Ovary (tissue), 9 donors: ENCODE results near the gene FAM210A. TPM values are rescaled to one million over a fixed set of nuclear protein-coding genes. Genes with fewer than 3 reads are reported as not detected.

ENCODE experiments used
- DNase-seq, 5 donors: peaks; one replicate each; pipeline ENCODE4 v3.0.0-alpha.2; 2019 to 2020
- H3K27ac ChIP-seq, 2 donors: fragments of 200-600 bp; one replicate each; pipeline versions ENCODE4 v1.5.1 to v1.8.0; 2019 to 2022
- H3K27me3 ChIP-seq: fragments of 200-600 bp; one replicate; pipeline ENCODE4 v1.8.0; 2022
- H3K36me3 ChIP-seq: fragments of 200-600 bp; sonication (generic); one replicate; pipeline ENCODE4 v1.5.1; 2019
- H3K4me1 ChIP-seq: one replicate; pipeline ENCODE4 v1.8.1; 2013; ENCODE audit warnings: mild to moderate bottlenecking, moderate library complexity; ENCODE audit not compliant: insufficient read depth
- H3K4me3 ChIP-seq: fragments of 200-600 bp; sonication (generic); one replicate; pipeline ENCODE4 v1.5.1; 2017
- H3K9me3 ChIP-seq, 2 donors: fragments of 200-600 bp in 1 of 2; sonication (generic) in 1 of 2; one replicate each; pipeline versions ENCODE4 v1.5.1 to v1.8.1; 2013 to 2019; ENCODE audit warnings: mild to moderate bottlenecking in 1 of 2, moderate library complexity in 1 of 2
- EP300 ChIP-seq: sonication (generic); formaldehyde crosslinking; IDR thresholded peaks from one replicate; pipeline ENCODE4 v1.6.1; 2017; ENCODE audit warnings: antibody characterized with exemption
- POLR2A ChIP-seq: fragments of 450-650 bp; IDR thresholded peaks from one replicate; pipeline ENCODE4 v1.6.1; 2017; ENCODE audit warnings: antibody characterized with exemption, mild to moderate bottlenecking, moderate library complexity
- WGBS, 3 donors: extraction: QIAGEN DNeasy Blood & Tissue Kit in 1 of 3; methylation state at CpG; one replicate each; pipeline versions ENCODE4 v1.1.5 to v1.1.7; 2013 to 2017; 5-methylcytosine and 5-hydroxymethylcytosine counted together
- intact Hi-C, 4 donors: fragments of 100-400 bp; cut with DNase I; formaldehyde crosslinking; loops; one replicate each; pipeline versions ENCODE4 v1.11.0 to v1.15.1; 2022 to 2023
- polyA plus RNA-seq, 2 donors: library from polyadenylated mRNA; stranded (reverse); fragments of 200-250 nt in 1 of 2; fragments of 350-450 nt in 1 of 2; fragmentation: Illumina TruSeq in 1 of 2; extraction: RNeasy Lipid Tissue Mini Kit (QIAGEN cat#74804) in 1 of 2; gene quantifications; one replicate each; pipeline ENCODE4 v1.2.3, GENCODE V29; 2013 to 2014
- total RNA-seq, 7 donors: library from RNA; depleted of rRNA in 2 of 7; stranded (reverse); fragments of >200 nt in 2 of 7; fragmentation: NEBNext Ultra II Directional in 3 of 7; extraction: Animal tissue kit (Norgen Biotek cat#: 25700) in 3 of 7; gene quantifications; one replicate each; pipeline versions ENCODE4 v1.1.0 to v1.2.4, GENCODE V29; 2016 to 2023
- TF ChIP-seq, protein P1 (sequence below), 3 donors: fragments of 450-650 bp in 2 of 3; fragments of 200-600 bp in 1 of 3; IDR thresholded peaks; one replicate each; pipeline versions ENCODE4 v1.5.1 to v1.8.0; 2016 to 2022; ENCODE audit warnings: antibody characterized with exemption in 3 of 3, mild to moderate bottlenecking in 1 of 3
- donor health status: DM: no; HTN: no; CAD: no; lungs with moderate emphysema.
- donor health status: DM: no; HTN: no; CAD: no.
- donor health status: Bipolar disorder and iron deficiency.
- donor health status: DM: yes; HTN: yes; CAD: no.
- donor health status: DM: no; HTN: no; CAD: no.
- donor health status: DM: yes; HTN: yes; CAD: no.

Gene FAM210A
- total and polyA plus RNA-seq, 9 donors, result 4.7 to 15.2 (median 12.6) TPM

DNA sequence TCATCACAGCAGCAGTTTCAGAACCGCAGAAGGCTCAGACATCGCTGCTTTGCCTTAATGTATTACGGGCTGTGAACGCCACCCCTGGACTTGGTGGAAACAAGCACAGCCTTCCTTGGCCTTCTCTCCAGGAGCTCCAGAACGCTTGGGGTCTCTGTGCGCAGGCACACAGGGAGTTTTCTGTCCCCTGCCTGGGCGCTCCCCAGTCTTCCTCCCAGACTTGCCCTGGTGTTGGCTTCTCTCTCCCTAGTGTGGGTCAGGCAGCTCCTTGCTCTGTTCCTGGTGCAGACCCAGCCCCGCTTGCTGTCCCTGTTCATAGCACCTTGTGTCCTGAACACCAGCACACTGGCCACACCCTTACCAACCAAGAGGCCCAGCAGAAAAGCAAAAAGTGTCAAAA lies 103.6 kb downstream of the FAM210A start:
- Histone ChIP-seq H3K4me3 (no peak overlapping the region), H3K27ac (no peak overlapping the region), H3K27me3 (no peaks in the 10 kb centered on the region), H3K4me1 (no peaks in the 10 kb centered on the region), H3K9me3 (no peaks in the 10 kb centered on the region), H3K36me3 (no peaks in the 10 kb centered on the region)
- intact Hi-C loops, result no loop called here
- TF ChIP-seq POLR2A (no peak), EP300 (no peak)
- TF ChIP-seq, protein P1, sequence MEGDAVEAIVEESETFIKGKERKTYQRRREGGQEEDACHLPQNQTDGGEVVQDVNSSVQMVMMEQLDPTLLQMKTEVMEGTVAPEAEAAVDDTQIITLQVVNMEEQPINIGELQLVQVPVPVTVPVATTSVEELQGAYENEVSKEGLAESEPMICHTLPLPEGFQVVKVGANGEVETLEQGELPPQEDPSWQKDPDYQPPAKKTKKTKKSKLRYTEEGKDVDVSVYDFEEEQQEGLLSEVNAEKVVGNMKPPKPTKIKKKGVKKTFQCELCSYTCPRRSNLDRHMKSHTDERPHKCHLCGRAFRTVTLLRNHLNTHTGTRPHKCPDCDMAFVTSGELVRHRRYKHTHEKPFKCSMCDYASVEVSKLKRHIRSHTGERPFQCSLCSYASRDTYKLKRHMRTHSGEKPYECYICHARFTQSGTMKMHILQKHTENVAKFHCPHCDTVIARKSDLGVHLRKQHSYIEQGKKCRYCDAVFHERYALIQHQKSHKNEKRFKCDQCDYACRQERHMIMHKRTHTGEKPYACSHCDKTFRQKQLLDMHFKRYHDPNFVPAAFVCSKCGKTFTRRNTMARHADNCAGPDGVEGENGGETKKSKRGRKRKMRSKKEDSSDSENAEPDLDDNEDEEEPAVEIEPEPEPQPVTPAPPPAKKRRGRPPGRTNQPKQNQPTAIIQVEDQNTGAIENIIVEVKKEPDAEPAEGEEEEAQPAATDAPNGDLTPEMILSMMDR (IDR thresholded peaks at IDR 0.05), result no peak
- no peak for DNase-seq
- WGBS, 3 donors, result 91 to 95% (median 92%) methylated on average over 8 of the region's 8 CpGs

DNA sequence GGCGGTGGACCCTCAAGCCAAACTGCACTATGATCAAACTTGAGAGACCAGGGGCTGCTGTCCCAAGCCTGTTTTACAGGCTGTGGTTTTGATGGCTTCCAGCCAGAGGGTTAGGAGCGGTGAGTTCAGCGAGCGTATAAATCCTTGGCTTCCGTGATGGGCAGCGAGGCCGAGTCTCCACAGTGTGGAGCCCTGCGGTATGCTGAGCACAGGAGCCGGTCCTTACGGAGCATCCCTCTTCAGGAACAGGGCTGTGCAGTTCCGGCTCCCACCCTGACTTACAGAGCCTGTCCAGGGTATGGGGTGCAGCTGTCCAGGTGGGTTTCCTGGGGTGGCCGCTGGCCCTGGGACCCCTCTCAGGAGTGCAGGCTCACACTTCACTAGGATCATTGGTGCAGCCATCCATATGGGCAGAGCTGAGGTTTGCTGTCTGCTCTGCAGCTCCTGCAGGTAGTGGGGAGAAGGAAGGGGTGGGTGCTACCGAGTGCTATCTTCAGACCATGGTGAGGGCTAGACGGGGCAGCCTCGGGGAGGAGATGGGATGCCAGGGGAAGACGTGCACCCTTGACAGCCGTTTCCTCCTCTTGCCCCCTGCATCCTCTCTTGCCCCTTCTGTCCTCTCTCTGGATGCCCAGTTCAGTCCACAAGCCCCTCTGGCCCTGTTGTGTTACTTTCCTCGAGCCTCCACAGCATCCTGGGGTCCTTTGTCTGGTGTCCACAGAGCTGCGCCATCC lies 104.3 kb downstream of the FAM210A start:
- TF ChIP-seq, protein P1 (IDR thresholded peaks at IDR 0.05), result no peak
- TF ChIP-seq POLR2A, result no peak
- TF ChIP-seq EP300, result no peak
- Histone ChIP-seq H3K27ac (no peak overlapping the region), H3K36me3 (no peaks in the 10 kb centered on the region), H3K27me3 (no peaks in the 10 kb centered on the region), H3K4me1 (no peaks in the 10 kb centered on the region), H3K4me3 (no peak overlapping the region), H3K9me3 (no peaks in the 10 kb centered on the region)
- 88 to 89% (median 89%) methylated on average over 19 of the region's 19 CpGs for WGBS, 3 donors
- no peak for DNase-seq
- intact Hi-C loops, result no loop called here

DNA sequence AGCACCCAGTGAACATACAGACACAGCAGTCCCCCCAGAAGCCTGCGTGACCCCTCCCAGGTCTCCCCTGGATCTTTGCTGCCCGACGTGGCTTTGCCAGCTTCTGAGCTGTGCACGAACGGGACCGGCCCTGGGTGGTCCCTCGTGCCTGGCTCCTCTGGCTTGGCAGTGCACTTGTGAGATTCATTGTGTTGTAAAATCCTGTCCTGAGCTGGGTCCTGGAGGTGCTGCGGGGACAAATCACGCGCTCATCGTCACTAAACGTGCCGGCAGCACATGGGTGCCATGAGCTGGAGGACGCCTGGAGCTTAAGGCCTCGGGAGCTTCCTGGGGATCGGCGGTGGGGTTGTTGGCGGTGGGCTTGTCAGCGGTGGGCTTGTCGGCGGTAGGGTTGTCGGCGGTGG lies 104.9 kb downstream of the FAM210A start:
- Histone ChIP-seq H3K9me3 (no peaks in the 10 kb centered on the region), H3K4me3 (no peak overlapping the region), H3K27me3 (no peaks in the 10 kb centered on the region), H3K27ac (no peak overlapping the region), H3K36me3 (no peaks in the 10 kb centered on the region), H3K4me1 (no peaks in the 10 kb centered on the region)
- TF ChIP-seq, protein P1 (IDR thresholded peaks at IDR 0.05), result no peak
- TF ChIP-seq EP300 (no peak), POLR2A (no peak)
- WGBS, 3 donors, result 93 to 95% (median 94%) methylated on average over 22 to 23 of the region's 23 CpGs
- intact Hi-C loops, result no loop called here
- DNase-seq, result no peak

DNA sequence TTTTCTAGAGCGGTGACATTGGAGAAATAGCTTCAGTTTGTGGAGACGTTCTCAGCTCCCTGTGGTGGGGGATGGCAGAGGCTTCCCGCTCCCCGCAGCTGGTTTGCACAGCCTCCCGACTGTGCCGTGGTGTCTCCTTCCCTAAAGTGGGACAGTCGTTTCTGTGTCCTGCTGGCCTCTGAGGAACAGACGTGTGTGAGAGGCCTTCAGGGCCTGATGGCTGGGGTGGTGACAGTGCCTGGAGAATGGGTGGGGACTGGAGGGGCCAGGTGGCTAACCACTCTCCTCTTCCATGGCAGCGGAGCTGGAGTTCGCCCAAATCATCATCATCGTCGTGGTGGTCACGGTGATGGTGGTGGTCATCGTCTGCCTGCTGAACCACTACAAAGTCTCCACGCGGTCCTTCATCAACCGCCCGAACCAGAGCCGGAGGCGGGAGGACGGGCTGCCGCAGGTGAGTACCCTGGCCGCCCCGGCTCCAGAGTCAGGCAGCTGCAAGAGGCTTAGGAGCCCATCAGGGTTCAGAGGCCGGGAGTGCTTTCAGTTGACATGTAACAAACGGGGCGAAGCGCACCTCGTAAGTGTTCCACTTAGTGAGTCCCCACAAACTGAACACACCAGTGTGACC lies 105.4 kb downstream of the FAM210A start:
- Histone ChIP-seq H3K27me3 (no peaks in the 10 kb centered on the region), H3K27ac (no peak overlapping the region), H3K4me3 (no peak overlapping the region), H3K36me3 (no peaks in the 10 kb centered on the region), H3K9me3 (no peaks in the 10 kb centered on the region), H3K4me1 (no peaks in the 10 kb centered on the region)
- intact Hi-C loops, result no loop called here
- DNase-seq, result no peak
- TF ChIP-seq POLR2A, result no peak
- TF ChIP-seq, protein P1 (IDR thresholded peaks at IDR 0.05), result no peak
- no peak for TF ChIP-seq EP300
- 97 to 98% (median 97%) methylated on average over 29 of the region's 29 CpGs for WGBS, 3 donors
